ENCODE data around the gene CBLN4.

CBLN4 gene

DNA sequence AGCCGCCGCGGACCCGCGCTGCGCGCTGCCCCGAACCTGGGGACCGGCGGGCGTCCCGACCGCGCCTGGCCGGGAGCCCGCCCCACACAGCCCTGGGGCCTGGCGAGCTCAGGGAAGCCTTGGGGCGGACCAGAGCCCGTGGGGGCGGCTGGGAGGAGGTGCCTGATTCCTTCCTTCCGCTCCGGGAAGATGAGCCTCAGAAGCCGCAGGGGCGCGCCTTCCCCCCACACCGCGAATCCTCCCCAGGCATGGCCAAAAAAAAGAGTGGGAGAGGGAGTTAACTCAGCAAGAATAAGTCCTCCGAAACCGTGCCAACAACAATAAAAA, at the start of gene CBLN4:
Gene CBLN4 (minus strand): TSS at position 131 of the 327 bp plus-strand sequence. CDS start 1,348 bp downstream, outside the sequence.
- no peak for DNase-seq (ENCODE audit: low read depth in 2 of 2)

DNA sequence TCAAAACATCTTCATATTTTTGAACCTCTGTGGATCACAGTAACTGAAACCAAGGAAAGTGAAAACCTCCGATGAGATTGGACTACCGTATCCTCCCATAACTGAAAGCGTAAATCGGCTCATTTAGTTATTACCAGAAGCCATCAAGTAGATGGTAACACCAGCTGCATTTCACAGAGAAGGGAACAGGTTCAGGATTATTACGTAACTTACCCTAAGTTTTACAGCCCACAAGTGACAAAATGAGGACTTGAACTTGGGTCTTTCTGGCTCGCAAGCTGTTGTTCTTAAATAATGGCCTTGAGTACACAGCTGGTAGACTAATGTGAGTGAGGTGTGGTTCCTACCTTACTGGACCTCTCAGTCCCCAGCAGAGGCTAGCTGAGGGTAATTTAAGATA, 37.9 kb upstream of the CBLN4 start:
- no peak for DNase-seq (ENCODE audit: low read depth in 2 of 2)

DNA sequence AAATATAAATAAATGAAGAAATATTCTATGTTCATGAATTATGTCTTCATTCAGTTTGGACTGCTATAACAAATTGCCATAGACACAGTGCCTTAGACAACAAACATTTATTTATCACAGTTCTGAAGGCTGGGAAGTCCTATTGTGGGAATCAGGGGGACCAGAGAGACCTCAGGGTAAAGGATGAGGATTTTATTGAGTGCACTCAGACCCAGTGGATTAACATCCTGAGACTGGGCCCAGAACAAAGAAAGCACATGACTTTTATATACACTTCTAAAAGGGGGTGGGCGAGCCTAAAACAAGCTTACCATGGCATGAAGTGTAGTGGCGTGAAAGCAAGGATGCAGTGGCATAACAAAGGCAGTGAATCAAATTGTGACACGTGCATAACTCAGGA, 26.9 kb upstream of the CBLN4 start:
- no peak for DNase-seq (ENCODE audit: low read depth in 2 of 2)

DNA sequence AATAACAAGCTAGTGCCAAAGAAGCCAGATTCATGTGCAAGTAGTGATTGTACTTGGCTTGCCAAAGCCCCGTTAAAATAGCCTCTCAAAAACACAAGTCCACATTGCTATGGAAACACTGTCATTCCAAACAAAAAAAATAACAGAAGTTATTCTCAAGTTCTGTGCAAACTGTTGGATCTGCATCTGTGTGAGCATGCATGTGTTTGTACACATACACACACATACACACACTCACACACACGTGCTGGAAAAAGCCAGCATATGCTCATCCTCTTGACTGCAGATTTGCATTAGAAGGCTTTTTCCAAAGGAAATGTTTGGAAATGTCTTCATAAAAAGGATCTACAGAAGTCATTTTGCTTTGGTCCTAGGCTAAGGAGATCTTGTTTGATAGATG, 13.4 kb upstream of the CBLN4 start:
- no peak for DNase-seq (ENCODE audit: low read depth in 2 of 2)

DNA sequence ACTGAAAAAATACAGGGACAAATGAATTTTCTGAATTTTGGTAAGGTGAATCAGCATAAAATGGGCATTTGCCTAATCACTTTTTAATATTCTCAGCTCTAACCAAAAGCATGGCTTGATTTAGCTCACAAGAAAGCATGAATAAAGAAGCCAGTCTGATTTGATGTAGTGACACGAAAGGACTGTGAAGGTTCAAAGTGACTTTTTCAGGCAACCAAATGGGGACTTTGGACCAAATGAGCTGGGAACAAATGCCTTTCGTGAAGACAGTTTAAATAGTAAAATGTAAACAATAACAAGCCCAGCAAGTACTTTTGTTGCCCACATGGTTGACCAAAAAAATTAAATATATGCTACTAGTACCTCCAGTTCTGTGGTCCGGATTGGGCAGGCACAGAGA, 12.9 kb upstream of the CBLN4 start:
- no peak for DNase-seq (ENCODE audit: low read depth in 2 of 2)

DNA sequence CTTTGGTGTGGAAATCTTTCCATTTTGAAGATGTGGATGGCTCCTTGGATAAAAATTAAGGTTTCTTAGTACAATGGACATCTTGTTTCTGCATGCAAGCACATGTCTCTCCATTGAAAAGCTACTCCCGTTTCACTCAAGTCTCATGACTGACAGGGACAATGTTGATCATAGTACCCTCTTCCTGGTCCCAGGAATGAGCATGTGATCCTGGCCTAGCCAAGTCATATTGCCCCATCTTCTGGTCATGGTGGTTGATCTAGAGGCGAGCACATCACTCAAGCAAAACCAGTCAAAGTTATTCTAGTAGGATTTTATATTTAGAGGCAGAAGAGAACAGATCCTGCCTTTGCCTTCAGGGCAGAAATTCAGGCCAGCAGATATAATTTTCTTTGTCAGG, 12.2 kb upstream of the CBLN4 start:
- DNase-seq (ENCODE audit: low read depth in 2 of 2), result no peak

DNA sequence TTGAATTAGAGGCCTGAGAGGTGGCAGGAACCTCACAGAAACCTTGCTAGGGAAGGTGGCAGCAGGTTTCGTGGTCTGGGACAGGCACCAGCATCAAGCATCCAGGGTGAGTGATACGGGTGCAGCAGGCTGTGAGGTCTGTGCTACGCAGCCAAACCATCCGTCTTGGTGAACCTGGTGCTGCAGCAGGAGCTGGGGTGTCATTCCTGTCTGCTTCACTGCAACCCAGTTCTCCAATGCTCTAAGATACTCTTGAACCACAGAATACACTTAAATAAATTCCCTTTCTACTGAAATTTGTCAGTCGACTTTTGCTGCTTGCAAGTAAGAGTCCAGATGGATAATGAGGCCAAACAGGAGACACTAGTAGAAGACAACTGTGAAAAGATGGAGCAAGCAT, 9.7 kb upstream of the CBLN4 start:
- no peak for DNase-seq (ENCODE audit: low read depth in 2 of 2)

DNA sequence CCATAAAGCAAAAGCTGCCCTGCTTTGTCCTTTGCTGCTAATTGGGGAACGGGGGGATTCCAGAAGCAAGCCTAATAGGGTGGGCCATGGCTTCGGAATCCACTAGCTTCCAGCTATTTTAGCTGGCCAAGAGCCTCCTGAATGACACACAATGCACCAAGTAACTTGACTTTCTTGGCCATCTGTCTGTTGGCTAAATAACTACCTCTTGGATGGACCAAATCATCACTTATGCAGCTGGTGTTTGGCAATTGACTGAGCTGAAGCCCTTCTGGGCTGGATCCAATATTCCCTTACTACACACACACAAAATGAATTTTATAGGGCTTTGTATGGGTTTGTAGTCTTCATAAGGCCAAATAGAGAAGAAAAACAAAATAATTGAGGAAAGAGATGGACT, 8.8 kb upstream of the CBLN4 start:
- DNase-seq (ENCODE audit: low read depth in 2 of 2), result no peak

DNA sequence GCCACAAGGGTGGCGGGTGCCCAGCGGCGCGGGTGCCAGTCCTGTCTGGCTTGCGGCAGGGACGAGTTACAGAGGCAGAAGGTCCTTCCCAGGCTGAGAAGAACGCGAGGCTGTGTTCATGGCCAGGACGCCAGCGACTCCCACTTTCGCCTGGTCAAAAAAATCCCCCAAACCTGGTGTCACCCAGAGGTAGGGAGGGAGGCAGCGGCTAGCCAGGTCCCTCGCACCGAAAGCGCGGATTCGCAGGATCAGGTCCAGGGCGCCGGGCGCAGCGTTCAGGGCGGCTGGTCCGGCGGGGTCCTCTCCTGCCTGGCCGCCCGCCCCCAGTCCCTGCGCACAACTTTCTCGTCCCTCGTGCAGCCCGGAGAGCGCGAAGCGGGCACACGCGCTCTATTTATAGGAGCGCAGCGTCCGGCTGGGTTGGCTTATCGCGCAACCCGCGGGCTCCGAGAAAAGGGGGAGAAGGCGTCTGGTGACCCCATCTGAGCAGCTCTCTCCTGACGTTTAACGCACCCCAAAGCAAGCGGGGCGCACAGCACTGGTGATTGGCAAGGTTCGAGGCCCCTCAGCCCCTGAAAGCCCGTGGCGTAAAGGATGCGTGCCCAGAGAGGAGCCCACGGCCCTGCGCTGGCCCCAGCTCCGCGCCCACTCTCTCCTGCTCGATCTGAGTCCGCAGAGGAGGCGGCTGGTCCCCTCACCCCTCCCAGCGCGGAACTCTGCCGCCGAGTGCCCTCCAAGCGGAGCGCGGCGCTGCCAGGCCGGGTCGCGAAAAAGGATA, 519 bp downstream of the CBLN4 start:
- DNase-seq (ENCODE audit: low read depth in 2 of 2), result no peak

DNA sequence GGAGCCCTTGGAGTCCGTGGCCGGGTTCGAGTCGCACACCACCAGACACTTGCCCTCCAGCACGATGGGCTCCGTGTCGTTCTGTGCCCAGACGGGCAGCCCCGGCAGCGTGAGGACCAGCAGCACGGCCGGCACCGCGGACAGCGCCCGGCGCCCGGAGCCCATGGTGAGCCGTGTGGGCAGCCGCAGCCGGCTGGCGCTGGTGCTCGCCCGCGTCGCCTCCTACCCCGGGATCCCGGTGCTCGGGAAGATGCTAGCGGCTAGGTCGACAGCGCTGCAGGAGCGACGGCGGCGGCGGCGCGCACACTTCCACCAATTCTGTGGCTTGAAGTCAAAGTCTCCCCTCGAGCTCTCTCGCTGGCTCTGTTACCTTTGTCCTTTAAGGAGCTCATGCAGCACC, 1.3 kb downstream of the CBLN4 start:
- no peak for DNase-seq (ENCODE audit: low read depth in 2 of 2)

DNA sequence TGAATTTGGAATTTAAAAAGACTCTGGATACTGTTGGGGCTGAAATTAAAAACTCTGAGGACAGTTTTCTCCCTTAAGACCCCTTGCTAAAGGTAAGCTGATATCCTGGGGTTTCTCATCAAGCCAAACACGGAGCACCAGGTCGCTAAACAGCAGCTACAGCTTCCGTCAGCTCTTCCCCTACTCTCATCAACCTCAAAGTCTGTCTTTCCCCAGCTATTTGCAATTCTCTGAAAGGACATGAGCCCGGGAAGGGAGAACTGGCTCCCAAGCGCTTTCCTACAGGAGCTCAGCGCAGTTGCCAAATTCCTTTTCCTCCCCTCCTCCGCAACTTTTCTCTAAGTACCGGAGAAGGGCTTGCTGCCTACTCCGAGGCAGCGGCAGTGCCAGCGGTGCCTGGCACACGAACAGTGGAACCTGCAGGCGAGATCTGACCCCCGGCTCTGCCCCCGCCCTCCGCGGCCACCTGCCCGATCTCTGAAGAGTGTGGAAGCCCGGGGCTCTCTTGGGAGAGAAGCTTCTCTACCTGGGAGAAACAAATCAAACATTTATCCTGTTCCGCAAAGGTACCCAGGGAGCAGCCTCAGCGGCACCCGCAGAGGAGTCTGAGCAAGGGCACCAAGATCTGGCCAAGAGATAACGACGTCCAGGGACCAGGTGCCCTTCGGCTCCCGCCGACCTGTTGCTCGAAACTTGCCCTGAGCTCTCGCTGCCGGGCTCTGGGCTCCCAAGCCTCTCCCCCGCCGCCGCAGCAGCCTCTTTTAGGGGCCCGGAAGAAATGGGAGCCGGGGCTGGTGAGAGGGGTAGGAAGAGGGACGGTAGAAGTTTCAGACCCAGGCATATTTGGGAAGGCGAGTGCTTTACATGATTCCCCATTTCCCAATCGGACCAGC, 2.2 kb downstream of the CBLN4 start:
- DNase-seq (ENCODE audit: low read depth in 2 of 2), result no peak

DNA sequence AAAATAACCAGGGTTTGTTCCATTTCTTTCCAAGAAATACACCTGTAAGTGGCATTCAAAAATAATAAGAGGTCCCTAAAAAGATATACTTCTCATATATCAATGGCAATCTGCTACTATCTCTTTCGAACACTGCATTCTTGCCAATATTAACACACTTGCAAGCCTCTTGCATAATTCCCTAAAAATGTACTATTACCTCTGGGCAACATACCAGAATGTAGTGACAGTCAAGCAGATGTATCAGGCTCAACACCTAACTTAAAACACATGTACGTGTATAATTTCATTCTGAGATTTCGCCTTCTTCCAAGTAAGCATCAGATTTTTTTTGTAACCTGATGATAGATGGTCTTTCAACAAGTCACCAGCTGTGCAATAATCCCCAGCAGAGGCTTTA, 3.4 kb downstream of the CBLN4 start:
- no peak for DNase-seq (ENCODE audit: low read depth in 2 of 2)

DNA sequence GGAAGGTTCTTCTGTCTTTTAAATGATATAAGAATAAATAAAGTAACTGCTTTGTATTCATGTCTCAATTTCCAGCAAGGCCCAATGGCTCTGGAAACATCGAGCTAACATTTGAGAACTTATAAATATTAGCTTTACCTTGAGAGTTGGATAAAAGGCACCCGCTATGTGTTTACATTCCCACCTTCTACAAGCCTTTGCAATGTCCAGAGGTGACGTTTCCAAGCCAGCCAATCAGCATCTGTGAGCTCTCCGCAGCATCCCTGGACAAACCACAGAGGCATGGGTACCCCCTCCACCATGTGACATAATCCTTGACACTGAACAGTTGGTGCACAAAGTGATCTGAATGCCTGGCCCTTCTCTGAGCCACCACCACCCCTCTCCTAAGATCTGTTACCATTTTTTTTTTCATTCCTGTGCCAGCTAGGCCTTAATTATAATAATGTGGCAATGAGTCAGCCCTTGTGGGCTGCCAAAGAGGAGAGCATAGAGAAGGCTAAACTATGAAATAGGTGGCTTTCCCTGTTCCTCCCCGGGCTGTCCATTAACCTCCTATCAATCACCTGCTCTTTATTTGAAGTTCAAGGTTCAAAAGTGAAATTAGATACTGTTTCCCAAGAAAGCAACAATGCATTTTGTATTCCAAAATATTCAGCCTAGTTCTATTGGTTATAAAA, 4.1 kb downstream of the CBLN4 start:
- no peak for DNase-seq (ENCODE audit: low read depth in 2 of 2)

DNA sequence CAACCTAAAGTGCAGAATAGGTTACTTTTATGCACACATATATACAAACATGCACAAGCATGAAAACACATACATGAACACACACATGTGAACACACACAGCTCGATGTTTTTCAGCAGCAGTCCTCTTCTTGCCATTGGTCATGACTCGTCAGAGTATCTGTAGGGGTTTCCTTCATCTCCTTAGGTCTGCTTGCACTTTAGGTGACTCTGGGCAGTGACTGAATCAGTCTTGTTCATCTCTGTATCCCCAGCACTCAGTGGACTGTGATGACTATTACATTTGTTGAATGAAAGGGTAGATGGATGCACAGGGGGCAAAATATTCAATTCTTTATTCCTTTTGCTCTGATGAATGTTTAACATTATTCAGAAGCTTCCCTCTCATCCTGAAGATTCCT, 26.8 kb downstream of the CBLN4 start:
- no peak for DNase-seq (ENCODE audit: low read depth in 2 of 2)

DNA sequence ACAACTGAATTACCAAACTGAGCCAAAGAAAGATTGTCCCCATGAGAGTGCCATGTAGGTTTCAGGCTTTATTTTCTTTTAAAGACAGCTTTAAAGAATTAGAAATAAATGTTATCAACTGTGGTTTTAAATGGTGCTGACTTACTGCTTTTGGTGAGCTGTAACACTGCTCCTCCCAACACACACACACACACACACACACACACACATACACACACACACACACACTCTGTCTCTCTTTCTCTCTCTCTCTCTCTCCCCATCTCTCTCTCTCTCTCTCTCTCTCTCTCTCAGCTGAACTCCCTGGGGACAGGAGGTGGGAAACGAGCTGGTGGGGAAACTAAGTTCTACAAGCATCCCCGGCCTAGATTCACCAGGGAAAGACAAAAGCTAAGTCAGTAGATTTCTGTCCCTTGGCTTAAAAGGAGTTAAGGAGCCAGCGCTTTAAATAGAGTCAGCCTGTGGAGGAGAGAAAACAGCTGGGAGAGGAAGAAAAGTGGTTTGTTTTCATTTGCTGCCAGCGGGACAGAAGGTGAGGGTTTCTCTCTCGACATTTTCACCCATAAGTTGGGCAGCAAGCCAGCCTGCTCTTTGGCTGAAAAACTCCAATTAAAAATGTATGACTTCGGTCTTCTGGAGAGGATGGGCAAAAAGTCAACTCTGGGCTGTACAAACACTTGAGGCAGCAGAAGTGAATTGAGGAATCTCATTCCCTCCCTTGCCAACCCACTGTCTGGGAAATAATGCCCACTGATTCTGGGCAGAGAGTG, 27.4 kb downstream of the CBLN4 start:
- DNase-seq (ENCODE audit: low read depth in 2 of 2), result no peak

DNA sequence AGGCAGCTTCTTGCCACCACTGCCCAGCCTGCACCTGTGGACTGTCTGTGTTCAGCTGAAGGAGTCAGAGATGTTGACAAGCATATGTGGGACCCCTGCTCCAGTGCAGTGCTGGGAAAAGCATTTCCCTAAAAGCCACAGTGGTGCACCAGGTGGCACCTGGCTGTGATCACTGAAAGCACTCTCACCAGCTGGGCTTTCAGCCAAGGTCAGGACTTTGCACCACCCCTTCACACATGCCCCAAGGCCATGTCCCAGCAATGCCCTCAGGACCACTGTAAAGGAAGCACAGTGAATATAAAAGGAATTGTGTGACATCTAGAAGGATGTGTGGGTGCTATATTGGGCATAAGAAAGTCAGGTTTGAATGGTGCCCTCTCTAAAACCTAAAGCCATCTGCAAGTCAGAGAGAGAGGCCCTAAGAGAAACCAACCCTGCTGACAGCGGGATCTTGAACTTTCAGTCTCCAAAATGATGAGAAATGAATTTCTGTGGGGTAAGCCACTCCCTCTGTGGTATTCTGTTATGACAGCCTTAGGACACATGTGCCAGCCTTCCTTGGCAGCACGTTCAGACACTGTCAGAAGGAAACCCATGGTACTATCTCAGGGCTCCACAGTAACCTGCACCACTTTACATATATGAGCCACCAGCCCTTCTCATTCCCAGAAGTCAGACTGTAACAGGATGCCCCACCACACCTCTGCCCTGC, 30.7 kb downstream of the CBLN4 start:
- DNase-seq (ENCODE audit: low read depth in 2 of 2), result no peak

DNA sequence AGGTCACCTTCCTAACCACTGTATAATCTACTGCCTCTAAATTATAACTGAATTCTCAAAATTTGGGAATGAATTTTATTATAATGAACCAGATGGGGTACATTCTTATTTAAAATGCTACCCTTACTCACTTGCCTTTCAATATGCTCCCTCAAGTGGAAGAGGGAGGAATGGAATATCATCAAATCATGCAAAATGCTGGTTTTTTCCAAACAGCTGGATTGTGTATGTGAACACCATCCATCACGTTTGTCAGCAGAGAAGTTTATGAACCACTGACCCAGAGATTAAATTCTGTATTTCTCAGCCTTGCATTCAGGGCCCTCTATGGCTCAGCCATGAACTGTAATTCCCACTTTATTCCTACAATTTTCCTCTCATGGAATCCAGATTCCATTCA, 40.5 kb downstream of the CBLN4 start:
- DNase-seq (ENCODE audit: low read depth in 2 of 2), result no peak

DNA sequence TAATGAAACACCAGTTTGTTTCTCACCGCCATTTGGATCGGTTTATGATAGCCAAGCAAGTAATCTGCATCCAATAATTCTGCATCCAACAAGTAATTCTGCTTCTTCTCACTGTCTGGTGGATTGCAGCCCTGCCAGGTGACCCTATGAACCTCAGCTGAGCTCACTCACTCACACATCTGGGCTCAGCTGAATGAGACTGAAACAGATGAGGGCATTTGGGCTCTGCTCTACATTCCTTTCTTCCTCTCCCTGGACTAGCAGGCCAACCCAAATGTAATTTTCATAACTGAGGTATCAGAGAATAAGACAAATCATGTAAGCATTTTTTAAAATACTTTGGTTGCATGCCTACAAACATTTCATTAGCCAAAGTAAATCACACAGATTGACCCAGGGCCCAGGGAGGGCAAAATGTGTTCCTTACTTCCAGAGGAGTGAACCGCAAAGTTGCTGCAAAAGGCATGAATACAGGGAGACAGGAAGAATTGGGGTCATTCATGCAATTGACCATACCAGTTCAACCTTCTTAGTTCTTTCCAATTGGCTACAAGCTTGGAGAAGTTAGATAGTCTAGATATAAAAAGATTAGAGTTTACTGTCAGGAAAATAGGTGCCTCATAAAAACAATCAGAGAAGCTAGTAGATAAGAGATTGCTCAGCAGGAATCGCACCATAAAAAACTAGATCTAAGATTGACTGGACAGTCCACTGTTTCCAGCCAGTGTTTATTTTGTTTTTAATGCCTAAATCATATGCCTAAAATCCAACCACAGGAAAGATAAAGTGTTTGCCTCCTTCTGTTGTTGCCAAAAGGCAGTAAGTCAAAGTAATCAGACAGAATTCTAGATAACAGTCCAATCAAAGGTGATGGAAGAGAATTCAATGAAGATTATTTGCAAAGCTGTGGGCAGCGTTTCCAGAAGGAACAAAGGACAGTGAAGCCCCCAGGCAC, 43.7 kb downstream of the CBLN4 start:
- no peak for DNase-seq (ENCODE audit: low read depth in 2 of 2)

DNA sequence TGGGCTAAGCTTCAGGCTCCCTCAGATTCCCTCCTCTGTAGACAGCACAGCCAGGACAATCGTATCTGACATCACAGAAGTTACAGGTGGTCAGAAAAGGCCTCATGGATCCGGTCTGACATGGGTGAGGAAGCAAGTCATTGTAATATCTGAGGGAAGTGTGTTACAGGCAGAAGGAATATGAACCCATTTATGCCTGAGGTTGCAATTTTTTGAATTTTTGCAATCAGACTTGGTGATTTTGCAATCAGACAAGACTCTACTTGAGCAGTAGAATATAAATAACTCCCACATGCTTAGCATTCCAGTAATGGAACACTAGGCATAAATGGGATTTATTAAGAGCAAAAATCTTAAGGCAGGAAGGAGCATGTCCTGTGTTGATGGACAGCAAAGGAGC, 52.1 kb downstream of the CBLN4 start:
- DNase-seq (ENCODE audit: low read depth in 2 of 2), result no peak

DNA sequence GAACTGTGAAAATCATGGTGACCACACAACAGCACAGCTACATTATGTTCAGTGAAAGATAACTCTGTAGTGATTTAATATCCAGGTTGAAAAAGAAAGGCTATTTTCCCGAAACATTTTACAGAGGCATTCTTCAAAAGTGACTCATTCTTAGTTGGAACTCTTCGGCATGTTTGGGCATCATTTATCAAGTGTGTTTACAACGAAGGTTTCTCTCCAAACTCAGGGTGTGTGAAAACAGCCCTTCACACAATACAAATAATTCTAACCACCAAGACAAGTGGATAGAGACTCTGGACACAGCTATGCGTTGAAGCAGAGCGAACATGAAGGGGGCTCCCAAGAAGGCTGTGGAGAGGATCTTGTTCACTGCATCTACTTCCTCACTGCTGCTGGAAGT, 57.6 kb downstream of the CBLN4 start:
- DNase-seq (ENCODE audit: low read depth in 2 of 2), result no peak
